H1 (cell line): ENCODE measurements around the gene BCL2L14. TPM values are rescaled to one million over a fixed set of nuclear protein-coding genes. Genes with fewer than 3 reads are reported as not detected.

Experiments used
- CTCF ChIA-PET: fragments of 300-600 bp; sonication (Branson Sonifier 250); formaldehyde crosslinking; loops from one replicate; lab custom pipeline; 2021; ENCODE audit not compliant: partially characterized antibody; lab: Charles Lee
- POLR2A ChIA-PET: fragments of 300-600 bp; sonication (Branson Sonifier 250); formaldehyde crosslinking; loops from one replicate; lab custom pipeline; 2021; ENCODE audit warnings: inconsistent platforms; ENCODE audit not compliant: partially characterized antibody; lab: Charles Lee
- DNase-seq, 2 experiments: peaks; one replicate each; pipeline versions ENCODE4 v3.0.0 to v3.0.0-alpha.2; 2010 to 2022; ENCODE audit warnings: low spot score in 2 of 2, low read depth in 1 of 2, mixed read lengths in 1 of 2
- FAIRE-seq: peaks from 2 replicates; lab custom pipeline; 2011; peaks lifted over from hg19 to GRCh38; lab: Jason Lieb, UNC
- H2AFZ ChIP-seq: 2 replicates; pipeline ENCODE4 v1.8.1; 2012; ENCODE audit warnings: low read length, inconsistent platforms
- H2AK5ac ChIP-seq: 2 replicates; pipeline ENCODE4 v1.6.1; 2013; ENCODE audit warnings: low read depth, low read length
- H2BK120ac ChIP-seq: replicated peaks from 2 replicates; pipeline ENCODE3; 2013; ENCODE audit warnings: low read depth, low read length, inconsistent platforms
- H2BK12ac ChIP-seq: 2 replicates; pipeline ENCODE4 v1.6.1; 2013; ENCODE audit warnings: low read depth, low read length
- H2BK15ac ChIP-seq: 2 replicates; pipeline ENCODE4 v1.6.1; 2013; ENCODE audit warnings: low read length
- H2BK20ac ChIP-seq: 2 replicates; pipeline ENCODE4 v1.6.1; 2013; ENCODE audit warnings: low read length
- H2BK5ac ChIP-seq: 2 replicates; pipeline ENCODE4 v1.6.1; 2013; ENCODE audit warnings: low read depth, low read length
- H3K14ac ChIP-seq: 2 replicates; pipeline ENCODE4 v1.6.1; 2013; ENCODE audit warnings: inconsistent platforms; ENCODE audit not compliant: insufficient read length
- H3K18ac ChIP-seq: 2 replicates; pipeline ENCODE4 v1.6.1; 2013; ENCODE audit warnings: low read length; ENCODE audit errors: extremely low read depth
- H3K23ac ChIP-seq: 2 replicates; pipeline ENCODE4 v1.6.1; 2013; ENCODE audit warnings: inconsistent platforms; ENCODE audit not compliant: insufficient read length
- H3K23me2 ChIP-seq: 2 replicates; pipeline ENCODE4 v1.6.1; 2013; ENCODE audit warnings: low read depth, low read length
- H3K27ac ChIP-seq: 2 replicates; pipeline ENCODE4 v1.6.1; 2011; ENCODE audit warnings: low read depth, low read length, inconsistent platforms
- H3K27me3 ChIP-seq, 4 experiments: replicated peaks in 1 of 4; 1 replicate in 1 of 4; 2 replicates in 3 of 4; pipeline versions ENCODE4 v1.6.1 to v1.8.1; 2011 to 2013; ENCODE audit warnings: low read length in 3 of 4, mild to moderate bottlenecking in 3 of 4, inconsistent platforms in 2 of 4, mixed read lengths in 2 of 4, moderate library complexity in 1 of 4; ENCODE audit not compliant: control insufficient read depth in 3 of 4, insufficient read depth in 3 of 4; ENCODE audit errors: extremely low read depth in 1 of 4
- H3K36me3 ChIP-seq, 4 experiments: 2 replicates each; pipeline versions ENCODE4 v1.6.1 to v1.8.1; 2011 to 2013; ENCODE audit warnings: mild to moderate bottlenecking in 4 of 4, low read length in 3 of 4, moderate library complexity in 2 of 4, control low read depth in 1 of 4, inconsistent platforms in 1 of 4; ENCODE audit not compliant: insufficient read depth in 4 of 4, control insufficient read depth in 2 of 4
- H3K4ac ChIP-seq: replicated peaks from 2 replicates; pipeline ENCODE3; 2013; ENCODE audit warnings: low read length, low read depth, mixed read lengths, inconsistent platforms; ENCODE audit not compliant: insufficient read length
- H3K4me1 ChIP-seq, 4 experiments: replicated peaks in 1 of 4; 1 replicate in 1 of 4; 2 replicates in 3 of 4; pipeline versions ENCODE4 v1.6.1 to v1.8.1; 2011 to 2013; ENCODE audit warnings: low read length in 3 of 4, inconsistent platforms in 2 of 4, mixed read lengths in 1 of 4; ENCODE audit not compliant: insufficient read depth in 4 of 4, control insufficient read depth in 3 of 4
- H3K4me2 ChIP-seq, 2 experiments: 2 replicates each; pipeline versions ENCODE4 v1.6.1 to v1.8.1; 2011 to 2013; ENCODE audit warnings: low read depth in 2 of 2, low read length in 2 of 2, control low read depth in 1 of 2, inconsistent platforms in 1 of 2, mild to moderate bottlenecking in 1 of 2; ENCODE audit not compliant: insufficient read depth in 1 of 2
- H3K4me3 ChIP-seq, 4 experiments: fragments of 200-600, 300-600 bp in 1 of 4; sonication (generic), shearing (Covaris generic), sonication (Bioruptor Twin) in 1 of 4; 2 replicates each; pipeline versions ENCODE4 v1.5.1 to v1.8.1; 2011 to 2016; ENCODE audit warnings: low read length in 4 of 4, low read depth in 3 of 4, control low read depth in 2 of 4, inconsistent platforms in 2 of 4, mild to moderate bottlenecking in 2 of 4, mixed read lengths in 1 of 4, moderate library complexity in 1 of 4; ENCODE audit not compliant: insufficient read depth in 2 of 4; ENCODE audit errors: extremely low read depth in 1 of 4
- H3K56ac ChIP-seq: replicated peaks from 2 replicates; pipeline ENCODE3; 2013; ENCODE audit warnings: low read depth, mild to moderate bottlenecking, mixed read lengths, low read length, inconsistent platforms; ENCODE audit not compliant: insufficient read length
- H3K79me1 ChIP-seq: 2 replicates; pipeline ENCODE4 v1.6.1; 2013; ENCODE audit warnings: low read depth, low read length, control low read depth
- H3K79me2 ChIP-seq, 2 experiments: 2 replicates each; pipeline versions ENCODE4 v1.6.1 to v1.8.1; 2012 to 2013; ENCODE audit warnings: low read length in 2 of 2, mild to moderate bottlenecking in 2 of 2, inconsistent platforms in 1 of 2; ENCODE audit not compliant: insufficient read depth in 2 of 2, control insufficient read depth in 1 of 2
- H3K9ac ChIP-seq, 4 experiments: replicated peaks in 1 of 4; 1 replicate in 1 of 4; 2 replicates in 3 of 4; pipeline versions ENCODE4 v1.6.1 to v1.8.1; 2011 to 2013; ENCODE audit warnings: low read depth in 3 of 4, low read length in 3 of 4, control low read depth in 2 of 4, mild to moderate bottlenecking in 2 of 4, moderate library complexity in 2 of 4, inconsistent platforms in 1 of 4; ENCODE audit errors: extremely low read depth in 1 of 4
- H3K9me3 ChIP-seq, 2 experiments: 2 replicates each; pipeline versions ENCODE4 v1.6.1 to v1.8.1; 2012 to 2013; ENCODE audit warnings: mild to moderate bottlenecking in 2 of 2, moderate library complexity in 2 of 2, control low read depth in 1 of 2, inconsistent platforms in 1 of 2, low read depth in 1 of 2, low read length in 1 of 2, mixed read lengths in 1 of 2; ENCODE audit not compliant: insufficient read depth in 2 of 2
- H4K20me1 ChIP-seq, 2 experiments: replicated peaks in 1 of 2; 2 replicates each; pipeline versions ENCODE3 to v1.8.1; 2011 to 2013; ENCODE audit warnings: inconsistent platforms in 2 of 2, low read length in 2 of 2, mild to moderate bottlenecking in 1 of 2; ENCODE audit not compliant: insufficient read depth in 2 of 2, control insufficient read depth in 1 of 2
- H4K5ac ChIP-seq: 2 replicates; pipeline ENCODE4 v1.6.1; 2013; ENCODE audit warnings: low read length, low read depth, mixed read lengths, inconsistent platforms; ENCODE audit not compliant: insufficient read length
- H4K8ac ChIP-seq: 2 replicates; pipeline ENCODE4 v1.8.0; 2013; ENCODE audit warnings: mild to moderate bottlenecking, moderate library complexity, low read length, inconsistent platforms; ENCODE audit not compliant: insufficient read depth; ENCODE audit errors: extremely low read depth
- H4K91ac ChIP-seq: replicated peaks from 2 replicates; pipeline ENCODE3; 2013; ENCODE audit warnings: low read length, mixed read lengths, inconsistent platforms; ENCODE audit not compliant: insufficient read length
- CBX5 ChIP-seq: fragments of 300-800, 300-1000 bp; sonication (generic); IDR thresholded peaks from 2 replicates; pipeline ENCODE4 v1.7.1; 2016; ENCODE audit warnings: antibody characterized with exemption, low read length, low read depth
- GABPA ChIP-seq: IDR thresholded peaks from 2 replicates; pipeline ENCODE4 v1.6.1; 2011; ENCODE audit warnings: mild to moderate bottlenecking, low read length, moderate library complexity, borderline replicate concordance; ENCODE audit not compliant: insufficient read depth
- POLR2AphosphoS5 ChIP-seq: IDR thresholded peaks from 2 replicates; pipeline ENCODE4 v1.6.1; 2011; ENCODE audit warnings: low read depth, low read length
- SP4 ChIP-seq: IDR thresholded peaks from 2 replicates; pipeline ENCODE4 v1.6.1; 2012; ENCODE audit warnings: low read length, inconsistent platforms
- TBP ChIP-seq: IDR thresholded peaks from 2 replicates; pipeline ENCODE4 v1.6.1; 2011; ENCODE audit warnings: low read depth, low read length, improper control_type of control experiment
- TCF12 ChIP-seq: IDR thresholded peaks from 2 replicates; pipeline ENCODE4 v1.6.1; 2011; ENCODE audit warnings: low read depth, mild to moderate bottlenecking, low read length
- YY1 ChIP-seq: IDR thresholded peaks from 2 replicates; pipeline ENCODE4 v1.6.1; 2011; ENCODE audit warnings: low read depth, mild to moderate bottlenecking, low read length
- WGBS, 2 experiments: shearing (Covaris generic) in 1 of 2; methylation state at CpG; one replicate each; pipeline versions ENCODE4 v1.1.6 to v1.1.7; 2013 to 2015; ENCODE audit warnings: low lambda C conversion rate in 2 of 2, mixed read lengths in 2 of 2, inconsistent platforms in 1 of 2, low coverage in 1 of 2, missing lambda C conversion rate in 1 of 2; ENCODE audit not compliant: insufficient replicate concordance in 2 of 2, insufficient coverage in 1 of 2, insufficient read length in 1 of 2; ENCODE audit errors: extremely low coverage in 1 of 2, missing lambda C conversion rate in 1 of 2; 5-methylcytosine and 5-hydroxymethylcytosine counted together
- polyA plus RNA-seq, 7 experiments: library from polyadenylated mRNA; depleted of rRNA in 3 of 7; stranded (reverse) in 5 of 7; unstranded in 2 of 7; fragments of >200 nt in 5 of 7; fragments of 200-250 nt in 2 of 7; gene quantifications; 1 replicate in 5 of 7; 2 replicates in 1 of 7; 4 replicates in 1 of 7; pipeline versions ENCODE4 v1.2.1 to v1.2.3, GENCODE V29; 2011 to 2013; ENCODE audit warnings: missing spikeins in 2 of 7, mixed read lengths in 2 of 7
- total RNA-seq: library from RNA; stranded (reverse); fragmentation: NEBNext Ultra II Directional; extraction: Animal tissue kit (Norgen Biotek cat#: 25700); gene quantifications from 2 replicates; pipeline ENCODE4 v1.2.1, GENCODE V29; 2021
- TF ChIP-seq, protein P1 (sequence below): IDR thresholded peaks from 2 replicates; pipeline ENCODE4 v1.6.1; 2011; ENCODE audit warnings: low read length, improper control_type of control experiment
- TF ChIP-seq, protein P2 (sequence below), 3 experiments: IDR thresholded peaks; 1 replicate in 2 of 3; 2 replicates in 1 of 3; pipeline versions ENCODE4 v1.5.1 to v1.6.1; 2011; ENCODE audit warnings: low read length in 3 of 3, mild to moderate bottlenecking in 3 of 3, inconsistent platforms in 2 of 3, low read depth in 1 of 3, moderate library complexity in 1 of 3; ENCODE audit not compliant: insufficient read depth in 1 of 3; ENCODE audit errors: control extremely low read depth in 1 of 3

BCL2L14 gene
- total and polyA plus RNA-seq, 2 of the 8 experiments (the other 6 are each of a cell fraction or from before 2014, with no cell fraction given) = 0.80 to 2.4 TPM

DNA sequence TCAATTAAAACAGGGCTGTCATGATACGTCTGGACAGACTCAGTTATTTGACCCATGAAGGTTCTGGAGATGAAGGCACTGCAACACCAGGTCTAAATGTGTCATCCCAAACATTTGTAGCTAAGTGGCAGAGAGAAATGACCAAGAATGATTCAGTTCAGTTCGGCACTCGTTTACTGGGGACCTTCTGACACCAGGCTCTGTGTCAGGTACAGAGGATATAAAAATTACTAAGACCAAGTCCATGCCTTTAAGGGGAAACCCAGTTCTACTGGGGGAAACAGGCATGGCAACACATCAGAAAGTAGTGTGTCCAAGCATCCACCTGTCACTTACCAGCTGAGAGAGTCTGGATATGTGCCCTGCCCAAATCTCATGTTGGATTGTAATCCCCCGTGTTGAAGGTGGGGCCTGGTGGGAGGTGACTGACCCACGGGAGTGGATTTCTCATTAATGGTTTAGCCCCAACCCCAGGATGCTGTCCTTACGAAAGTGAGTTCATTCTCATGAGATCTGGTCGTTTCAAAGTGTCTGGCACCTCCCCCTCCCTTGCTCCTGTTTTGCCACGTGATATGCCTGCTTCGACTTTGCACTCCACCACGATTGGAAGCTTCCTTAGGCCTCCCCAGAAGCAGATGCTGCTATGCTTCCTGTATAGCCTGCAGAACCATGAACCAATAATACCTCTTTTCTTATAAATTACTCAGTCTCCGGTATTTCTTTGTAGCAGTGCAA is 41.9 kb upstream of the BCL2L14 start:
- DNase-seq (peak in 1 of 2 experiments; percentile 16), FAIRE-seq (no peak)
- Histone ChIP-seq H3K56ac (no peak overlapping the region), H4K5ac (no peak overlapping the region), H3K79me1 (no peaks in the 10 kb centered on the region), H2AFZ (no peak overlapping the region), H3K23me2 (no peaks in the 10 kb centered on the region), H3K36me3 (no peaks in the 10 kb centered on the region), H3K18ac (no peak overlapping the region), H2BK120ac (no peak overlapping the region), H4K8ac (no peak overlapping the region), H3K4me1 (peaks cover 0 to 3% (median 1%) of the 10 kb centered on the region in 4 experiments; a peak in 2 of 7 replicates), H2BK12ac (no peak overlapping the region), H2BK15ac (no peak overlapping the region), H3K14ac (no peak overlapping the region), H2AK5ac (no peak overlapping the region), H3K27ac (no peak overlapping the region), H3K9me3 (no peaks in the 10 kb centered on the region), H3K9ac (no peak overlapping the region)
- POLR2A ChIA-PET = no interaction called here
- TF ChIP-seq GABPA = no peak
- no peak for TF ChIP-seq TBP
- TF ChIP-seq, protein P1, sequence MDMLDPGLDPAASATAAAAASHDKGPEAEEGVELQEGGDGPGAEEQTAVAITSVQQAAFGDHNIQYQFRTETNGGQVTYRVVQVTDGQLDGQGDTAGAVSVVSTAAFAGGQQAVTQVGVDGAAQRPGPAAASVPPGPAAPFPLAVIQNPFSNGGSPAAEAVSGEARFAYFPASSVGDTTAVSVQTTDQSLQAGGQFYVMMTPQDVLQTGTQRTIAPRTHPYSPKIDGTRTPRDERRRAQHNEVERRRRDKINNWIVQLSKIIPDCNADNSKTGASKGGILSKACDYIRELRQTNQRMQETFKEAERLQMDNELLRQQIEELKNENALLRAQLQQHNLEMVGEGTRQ = no peak
- no peak for TF ChIP-seq CBX5
- no peak for TF ChIP-seq TCF12
- TF ChIP-seq, protein P2, sequence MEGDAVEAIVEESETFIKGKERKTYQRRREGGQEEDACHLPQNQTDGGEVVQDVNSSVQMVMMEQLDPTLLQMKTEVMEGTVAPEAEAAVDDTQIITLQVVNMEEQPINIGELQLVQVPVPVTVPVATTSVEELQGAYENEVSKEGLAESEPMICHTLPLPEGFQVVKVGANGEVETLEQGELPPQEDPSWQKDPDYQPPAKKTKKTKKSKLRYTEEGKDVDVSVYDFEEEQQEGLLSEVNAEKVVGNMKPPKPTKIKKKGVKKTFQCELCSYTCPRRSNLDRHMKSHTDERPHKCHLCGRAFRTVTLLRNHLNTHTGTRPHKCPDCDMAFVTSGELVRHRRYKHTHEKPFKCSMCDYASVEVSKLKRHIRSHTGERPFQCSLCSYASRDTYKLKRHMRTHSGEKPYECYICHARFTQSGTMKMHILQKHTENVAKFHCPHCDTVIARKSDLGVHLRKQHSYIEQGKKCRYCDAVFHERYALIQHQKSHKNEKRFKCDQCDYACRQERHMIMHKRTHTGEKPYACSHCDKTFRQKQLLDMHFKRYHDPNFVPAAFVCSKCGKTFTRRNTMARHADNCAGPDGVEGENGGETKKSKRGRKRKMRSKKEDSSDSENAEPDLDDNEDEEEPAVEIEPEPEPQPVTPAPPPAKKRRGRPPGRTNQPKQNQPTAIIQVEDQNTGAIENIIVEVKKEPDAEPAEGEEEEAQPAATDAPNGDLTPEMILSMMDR (IDR thresholded peaks at IDR 0.05; ENCODE audit: control extremely low read depth in 1 of 3, insufficient read depth in 1 of 3, low read depth in 1 of 3, low read length in 3 of 3) = no peak
- no peak for TF ChIP-seq YY1
- no peak for TF ChIP-seq POLR2AphosphoS5
- no peak for TF ChIP-seq SP4
- TF ChIP-seq, all 59 proteins: peak for 0
- Histone ChIP-seq H3K4me3 (no peak overlapping the region), H2BK5ac (no peak overlapping the region), H2BK20ac (no peak overlapping the region), H4K91ac (no peak overlapping the region), H4K20me1 (no peaks in the 10 kb centered on the region), H3K4ac (no peak overlapping the region), H3K79me2 (no peaks in the 10 kb centered on the region), H3K27me3 (no peaks in the 10 kb centered on the region; a peak in 2 of 7 replicates), H3K23ac (no peak overlapping the region), H3K4me2 (no peak overlapping the region)
- CTCF ChIA-PET = interaction anchor here (1.3 to 2.0 kb wide), 2 partner anchors 19 to 21 kb away, joined by 3 to 5 read pairs; no protein-coding TSS in a partner anchor
- 88% methylated on average over 11 of the region's 11 CpGs; no CpG with 5 or more reads in 1 of the 2 experiments for WGBS, 2 experiments
